ENCODE results near the gene TMEM59L. TPM values are rescaled to one million over a fixed set of nuclear protein-coding genes. Genes with fewer than 3 reads are reported as not detected.

The TMEM59L gene
- total RNA-seq, result not detected

DNA sequence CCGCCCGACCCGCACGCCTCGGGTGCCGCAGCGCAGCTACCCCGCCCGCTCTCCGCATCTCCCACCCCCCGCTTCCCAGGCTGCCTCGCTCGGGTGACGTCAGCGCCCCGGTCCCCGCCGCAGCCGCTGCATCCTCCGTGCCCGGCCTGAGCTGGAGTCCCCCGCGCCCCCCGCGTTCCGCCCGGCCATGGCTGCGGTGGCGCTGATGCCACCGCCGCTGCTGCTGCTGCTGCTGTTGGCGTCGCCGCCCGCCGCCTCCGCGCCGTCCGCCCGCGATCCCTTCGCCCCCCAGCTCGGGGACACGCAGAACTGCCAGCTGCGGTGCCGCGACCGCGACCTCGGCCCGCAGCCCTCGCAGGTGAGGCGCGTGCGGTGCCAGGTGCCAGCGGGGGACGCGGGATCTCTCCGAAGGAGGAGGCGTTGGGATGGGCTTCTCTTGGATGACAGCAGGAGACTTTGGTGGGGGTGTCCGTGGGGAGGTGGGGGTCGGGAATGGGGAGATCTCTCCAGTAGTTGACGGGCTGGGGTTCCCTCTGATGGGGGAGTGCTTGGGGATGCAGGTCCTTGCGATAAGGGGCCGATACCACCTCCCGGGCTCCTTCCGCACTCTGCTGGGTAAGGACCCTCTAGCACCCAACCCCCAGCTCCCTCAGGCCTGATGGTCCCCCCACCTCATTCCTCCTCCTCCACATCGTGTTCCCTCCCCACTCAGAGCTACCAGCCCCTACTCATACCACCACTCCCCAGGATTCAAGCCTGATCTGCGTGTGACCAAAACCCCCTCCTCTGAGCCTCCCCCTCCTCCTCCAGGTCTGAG, at the start of gene TMEM59L:
TSS of gene TMEM59L (plus strand) at position 99 of the 817 bp plus-strand sequence. CDS start at position 188, 89 bp downstream.
- ChIA-PET CTCF (interaction anchor here (1.0 to 1.3 kb wide), 3 partner anchors 20 to 93 kb away, joined by 3 to 5 read pairs (median 3); partner anchors contain the start of gene UBA52), POLR2A (no interaction called here)

DNA sequence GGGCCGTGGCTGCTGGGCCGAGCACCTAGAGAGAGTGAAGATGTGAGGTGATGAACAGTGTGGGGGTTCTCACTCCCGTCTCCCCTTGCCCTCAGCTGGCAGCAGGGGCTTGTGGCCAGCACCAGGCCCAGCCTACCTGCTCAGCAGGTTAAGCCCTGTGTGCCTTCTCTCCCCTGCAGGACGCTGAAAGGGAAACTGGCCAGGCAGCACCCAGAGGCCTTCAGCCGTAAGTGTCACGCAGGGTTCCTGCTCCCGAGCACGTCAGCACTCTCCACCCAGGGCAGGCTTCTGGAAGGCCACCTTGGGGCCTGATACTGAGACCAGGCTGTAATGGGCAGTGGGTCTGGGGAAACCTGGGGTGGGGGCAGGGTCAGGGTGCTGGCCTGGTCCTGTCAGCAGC, 45.7 kb upstream of the TMEM59L start:
- CTCF ChIA-PET, result interaction anchor here (0.7 to 1.6 kb wide), 3 partner anchors 27 to 285 kb away, joined by 3 to 4 read pairs (median 3); no protein-coding TSS in a partner anchor

DNA sequence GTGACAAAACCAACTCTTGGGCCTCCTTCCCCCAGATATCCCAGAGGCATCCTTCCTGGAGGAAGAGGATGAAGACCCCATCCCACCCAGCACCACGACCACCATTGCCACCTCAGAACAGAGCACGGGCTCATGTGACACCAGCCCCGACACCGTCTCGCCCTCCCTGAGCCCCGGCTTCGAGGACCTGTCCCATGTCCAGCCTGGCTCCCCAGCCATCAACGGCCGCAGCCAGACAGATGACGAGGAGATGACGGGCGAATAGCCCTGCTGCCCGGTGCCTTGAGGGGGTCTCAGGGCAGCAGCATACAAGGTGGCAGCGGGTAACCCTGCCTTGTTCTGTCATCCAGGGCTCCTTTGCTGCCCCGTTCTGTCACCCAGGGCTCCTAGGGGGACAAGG, 44.3 kb upstream of the TMEM59L start:
- CTCF ChIA-PET, result interaction anchor here (0.7 to 1.6 kb wide), 2 partner anchors 16 to 26 kb away, joined by 3 to 5 read pairs; no protein-coding TSS in a partner anchor
- POLR2A ChIA-PET, result interaction anchor here (0.6 to 0.7 kb wide), 2 partner anchors 9 to 151 kb away, joined by 6 to 7 read pairs; no protein-coding TSS in a partner anchor

More for the DNA sequence above, 45.7 kb upstream of the TMEM59L start:
- POLR2A ChIA-PET, result no interaction called here

DNA sequence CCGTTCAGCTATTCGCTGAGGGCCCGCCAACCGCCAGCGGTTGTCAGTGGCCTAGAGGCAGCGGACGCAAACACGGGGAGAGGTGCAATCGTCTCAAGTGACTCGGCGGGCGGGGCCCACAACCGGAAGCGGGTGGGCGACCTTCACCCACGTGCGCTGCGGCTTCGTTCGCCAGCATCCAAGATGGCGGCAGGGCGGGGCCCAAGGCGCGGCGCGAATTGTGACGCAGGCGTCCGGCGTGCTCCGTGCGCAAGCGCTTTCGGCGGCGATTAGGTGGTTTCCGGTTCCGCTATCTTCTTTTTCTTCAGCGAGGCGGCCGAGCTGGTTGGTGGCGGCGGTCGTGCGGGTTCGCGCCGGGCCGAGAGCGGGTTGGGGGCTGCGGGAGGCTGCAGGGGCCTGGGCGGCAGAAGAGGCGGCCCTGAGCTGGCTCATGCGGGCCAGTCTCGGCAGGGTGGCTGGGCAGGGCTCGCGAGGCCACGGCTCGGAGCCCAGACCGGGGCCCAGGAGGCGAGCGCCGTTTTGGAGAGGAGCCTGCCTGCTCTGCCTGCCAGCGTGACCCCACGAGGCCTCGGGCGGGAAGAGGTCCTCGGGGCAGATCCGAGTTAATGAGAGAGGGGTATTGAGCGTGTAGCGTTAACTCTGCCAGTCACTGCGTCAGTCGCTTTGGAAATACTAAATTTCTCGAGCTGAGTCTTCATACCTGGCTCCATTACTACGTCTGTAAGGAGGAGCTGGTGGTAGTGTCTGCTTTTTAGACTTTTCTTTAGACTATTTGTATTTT, 40.9 kb upstream of the TMEM59L start, which contains the start of gene UBA52:
TSS of gene UBA52 (plus strand) at position 294 of the 781 bp plus-strand sequence. CDS start 1,444 bp downstream, outside the sequence.
- ChIA-PET CTCF (interaction anchor here (0.6 to 3.9 kb wide), 19 partner anchors 11 to 1494 kb away, joined by 3 to 41 read pairs (median 3); partner anchors contain the start of genes ELL and REX1BD), POLR2A (interaction anchor here (0.6 to 4.2 kb wide), 13 partner anchors 14 to 348 kb away, joined by 3 to 34 read pairs (median 6); partner anchors contain the start of genes COPE, DDX49, ELL and FKBP8)

DNA sequence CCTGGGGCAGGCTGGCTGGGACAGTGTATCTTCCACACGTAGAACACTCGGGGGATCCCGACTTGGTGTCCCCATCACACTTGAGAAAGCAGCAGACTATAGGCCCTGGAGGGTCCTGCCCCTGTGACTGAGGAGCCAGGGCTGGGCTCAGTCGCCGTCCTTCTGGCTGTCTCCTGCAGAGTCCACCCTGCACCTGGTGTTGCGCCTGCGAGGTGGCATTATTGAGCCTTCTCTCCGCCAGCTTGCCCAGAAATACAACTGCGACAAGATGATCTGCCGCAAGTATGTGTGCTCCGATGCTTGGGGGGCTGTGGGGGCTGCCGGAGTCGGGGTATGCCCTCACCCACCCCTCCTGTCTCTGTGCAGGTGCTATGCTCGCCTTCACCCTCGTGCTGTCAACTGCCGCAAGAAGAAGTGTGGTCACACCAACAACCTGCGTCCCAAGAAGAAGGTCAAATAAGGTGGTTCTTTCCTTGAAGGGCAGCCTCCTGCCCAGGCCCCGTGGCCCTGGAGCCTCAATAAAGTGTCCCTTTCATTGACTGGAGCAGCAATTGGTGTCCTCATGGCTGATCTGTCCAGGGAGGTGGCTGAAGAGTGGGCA, 37.9 kb upstream of the TMEM59L start:
- POLR2A ChIA-PET, result no interaction called here
- CTCF ChIA-PET, result interaction anchor here (1.0 to 3.9 kb wide), 2 partner anchors 13 to 70 kb away, joined by 4 to 41 read pairs; partner anchors contain the start of gene REX1BD

DNA sequence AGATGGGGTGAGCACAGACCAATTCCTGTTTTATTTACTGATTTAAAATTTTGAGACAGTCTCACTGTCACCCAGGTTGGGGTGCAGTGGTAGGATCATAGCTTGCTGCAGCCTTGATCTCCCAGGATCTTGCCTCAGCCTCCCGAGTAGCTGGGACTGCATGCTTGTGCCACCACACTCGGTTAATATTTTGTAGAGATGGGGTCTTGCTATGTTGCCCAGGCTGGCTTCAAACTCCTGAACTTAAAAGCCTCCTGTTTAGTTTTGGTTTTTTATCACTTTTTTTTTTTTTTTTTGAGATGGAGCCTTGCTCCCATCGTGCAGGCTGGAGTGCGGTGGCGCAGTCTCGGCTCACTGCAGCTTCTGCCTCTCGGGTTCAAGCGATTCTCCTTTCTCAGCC, 36.3 kb upstream of the TMEM59L start:
- POLR2A ChIA-PET, result interaction anchor here (0.8 kb wide), 1 partner anchor 18 kb away, joined by 3 read pairs; no protein-coding TSS in a partner anchor

DNA sequence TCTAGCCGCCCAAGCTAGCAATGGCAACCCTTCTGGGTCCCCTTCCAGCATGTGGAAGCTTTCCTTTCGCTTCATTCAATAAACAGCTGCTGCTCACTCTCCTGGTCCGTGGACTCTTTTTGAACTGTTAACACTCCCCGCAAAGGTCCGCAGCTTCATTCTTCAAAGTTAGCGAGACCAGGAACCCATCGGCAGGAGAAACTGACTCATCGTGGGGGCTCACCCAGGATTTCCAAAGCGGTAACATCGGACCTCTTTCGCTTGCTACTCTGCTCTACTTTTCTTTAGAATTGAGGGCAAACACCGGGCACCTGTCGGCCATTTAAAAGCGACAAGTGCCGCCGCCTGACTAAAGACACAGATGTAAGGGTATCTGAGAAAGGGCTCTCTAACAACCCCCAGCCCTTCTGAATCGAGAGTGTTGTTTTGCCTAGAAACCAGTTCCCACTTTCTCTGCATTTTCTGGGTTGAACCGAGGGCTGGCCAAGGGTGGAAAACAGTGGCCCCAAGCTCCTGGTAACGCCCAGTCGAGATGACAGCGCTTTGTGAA, 35.2 kb upstream of the TMEM59L start:
- POLR2A ChIA-PET, result interaction anchor here (0.5 to 1.1 kb wide), 4 partner anchors 9 to 70 kb away, joined by 3 to 7 read pairs (median 4); partner anchors contain the start of gene REX1BD

More for the DNA sequence above, 36.3 kb upstream of the TMEM59L start:
- CTCF ChIA-PET, result interaction anchor here (0.6 to 1.2 kb wide), 2 partner anchors 57 to 316 kb away, joined by 4 read pairs; no protein-coding TSS in a partner anchor

DNA sequence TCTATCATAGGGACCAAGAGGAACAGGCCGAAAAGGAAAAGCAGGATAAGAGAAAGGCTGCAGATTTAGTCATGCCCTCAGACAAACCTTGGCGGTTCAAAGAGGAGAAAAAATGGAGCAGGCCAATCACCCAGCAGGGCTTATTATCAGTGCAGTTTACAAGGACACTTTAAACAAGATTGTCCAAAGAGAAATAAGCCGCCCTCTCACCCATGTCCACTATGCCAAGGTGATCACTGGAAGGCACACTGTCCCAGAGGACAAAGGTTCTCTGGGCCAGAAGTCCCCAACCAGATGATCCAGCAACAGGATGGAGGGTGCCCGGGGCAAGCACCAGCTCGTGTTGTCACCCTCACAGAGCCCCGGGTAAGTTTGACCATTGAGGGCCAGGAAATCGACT, 32.4 kb upstream of the TMEM59L start:
- CTCF ChIA-PET, result interaction anchor here (1.0 to 1.4 kb wide), 2 partner anchors 8 to 14 kb away, joined by 3 to 4 read pairs; partner anchors contain the start of gene REX1BD
- POLR2A ChIA-PET, result no interaction called here

More for the DNA sequence above, 35.2 kb upstream of the TMEM59L start:
- CTCF ChIA-PET, result interaction anchor here (1.1 to 1.2 kb wide), 2 partner anchors 10 to 58 kb away, joined by 4 read pairs; no protein-coding TSS in a partner anchor

DNA sequence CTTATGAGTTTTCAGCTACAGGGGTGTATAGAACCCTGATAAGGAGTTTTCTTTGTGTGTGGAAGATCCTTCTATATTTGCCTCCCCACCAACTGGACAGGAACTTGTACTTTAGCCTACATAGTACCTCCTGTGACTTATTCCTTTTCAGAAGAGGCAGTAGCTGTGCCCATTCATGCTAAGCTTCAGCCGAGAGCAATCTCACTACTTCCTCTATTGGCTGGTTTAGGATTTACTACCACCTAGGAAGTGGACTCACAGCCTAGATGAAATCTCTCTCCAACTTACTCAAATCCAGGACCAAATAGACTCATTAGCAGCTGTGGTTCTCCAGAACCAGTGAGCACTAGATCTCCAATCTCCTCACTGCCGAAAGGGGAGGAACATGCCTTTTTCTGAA, 26.4 kb upstream of the TMEM59L start:
- POLR2A ChIA-PET, result no interaction called here
- CTCF ChIA-PET, result interaction anchor here (4.5 kb wide), 1 partner anchor 13 kb away, joined by 41 read pairs; the partner anchor contains the start of gene UBA52

DNA sequence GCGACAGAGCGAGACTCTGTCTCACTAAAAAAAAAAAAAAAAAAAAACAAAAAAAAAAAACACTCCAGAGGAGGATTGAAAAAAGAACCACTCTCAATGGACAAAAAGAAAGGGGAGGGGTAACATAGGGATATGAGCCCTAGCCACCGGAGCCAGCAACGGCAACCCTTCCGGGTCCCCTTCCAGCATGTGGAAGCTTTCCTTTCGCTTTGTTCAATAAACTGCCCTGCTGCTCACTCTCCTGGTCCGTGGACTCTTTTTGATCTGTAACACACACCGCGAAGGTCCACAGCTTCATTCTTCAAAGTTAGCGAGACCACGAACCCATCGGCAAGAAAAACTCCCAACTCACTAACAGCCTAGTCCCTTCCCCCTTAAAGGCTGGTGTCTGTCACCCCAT, 25.1 kb upstream of the TMEM59L start:
- CTCF ChIA-PET, result interaction anchor here (0.6 to 4.5 kb wide), 12 partner anchors 8 to 259 kb away, joined by 3 to 41 read pairs (median 4); partner anchors contain the start of genes ELL, FKBP8 and UBA52
- POLR2A ChIA-PET, result interaction anchor here (0.5 to 2.7 kb wide), 3 partner anchors 15 to 246 kb away, joined by 4 to 34 read pairs (median 6); partner anchors contain the start of gene UBA52

DNA sequence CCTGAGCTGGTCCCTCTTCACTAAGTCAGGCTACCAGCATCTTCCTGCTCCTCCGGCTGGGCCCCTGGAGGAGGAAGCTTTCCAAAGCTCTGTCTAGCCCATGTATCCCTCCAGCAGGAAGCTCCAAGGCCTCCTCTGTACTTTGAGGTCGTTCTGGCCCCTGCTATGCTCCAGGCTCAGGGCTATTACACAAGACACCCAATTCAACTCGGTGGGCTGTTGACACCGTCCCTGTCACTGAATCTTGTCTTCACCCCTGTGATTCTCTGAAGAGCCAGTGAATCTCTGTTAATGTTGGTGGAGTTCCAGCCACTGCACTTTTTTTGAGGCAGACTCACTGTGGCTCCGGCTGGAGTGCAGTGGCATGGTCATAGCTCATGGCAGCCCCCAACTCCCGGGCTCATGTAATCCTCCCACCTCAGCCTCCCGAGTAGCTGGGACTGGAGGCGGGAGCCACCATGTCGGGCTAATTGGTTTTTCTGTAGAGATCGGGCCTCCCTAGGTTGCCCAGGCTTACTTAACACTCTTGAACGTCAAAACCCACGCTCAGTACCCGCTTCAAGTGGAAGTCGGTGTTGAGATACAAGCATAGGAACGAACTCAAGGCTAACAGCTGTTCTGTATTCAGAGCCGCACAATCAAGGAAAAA, 24.6 kb upstream of the TMEM59L start:
- ChIA-PET POLR2A (interaction anchor here (0.5 to 2.7 kb wide), 9 partner anchors 10 to 247 kb away, joined by 3 to 34 read pairs (median 4); partner anchors contain the start of genes ELL, KXD1 and UBA52), CTCF (interaction anchor here (0.6 to 4.5 kb wide), 15 partner anchors 8 to 259 kb away, joined by 3 to 41 read pairs (median 3); partner anchors contain the start of genes ELL, FKBP8 and UBA52)

DNA sequence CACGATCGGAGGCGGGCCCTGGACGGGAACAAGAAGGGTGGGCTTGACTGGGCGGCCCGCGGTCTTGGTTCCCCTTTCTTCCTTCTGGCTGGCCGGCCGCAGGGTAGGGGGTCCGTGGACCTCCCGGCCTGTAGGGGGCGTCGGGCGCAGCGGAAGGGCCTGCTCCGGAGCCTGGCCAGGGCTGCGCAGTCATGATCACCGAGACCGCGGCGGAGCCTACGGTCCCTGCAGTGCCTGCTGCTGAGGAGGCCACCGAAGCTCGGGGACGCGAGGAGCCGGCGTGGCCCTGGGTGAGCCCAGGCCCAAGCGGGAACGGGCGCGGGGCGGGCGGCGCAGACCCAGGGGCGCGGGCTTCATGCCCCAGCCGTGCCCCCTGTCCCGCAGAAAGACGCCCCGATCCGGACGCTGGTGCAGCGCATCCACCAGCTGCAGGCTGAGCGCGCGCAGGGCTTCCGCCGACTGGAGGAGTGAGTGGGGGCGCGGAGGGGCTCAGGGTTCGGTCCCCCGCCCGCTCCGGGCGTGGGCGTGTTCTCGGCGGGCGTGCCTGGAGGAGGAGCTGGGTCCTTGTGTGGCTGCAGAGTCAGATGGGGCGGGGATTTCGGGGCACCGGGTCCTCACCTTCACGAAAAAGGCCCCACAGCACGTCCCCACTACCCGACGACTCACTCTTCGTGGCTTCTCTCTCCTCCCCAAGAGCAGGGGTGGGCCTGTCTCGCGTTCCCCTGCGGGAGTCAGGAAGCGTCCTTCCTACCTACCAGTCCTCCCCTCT, 23.9 kb upstream of the TMEM59L start, which contains the start of gene REX1BD:
TSS of gene REX1BD (plus strand) at position 188 of the 769 bp plus-strand sequence. CDS start at position 192, 4 bp downstream.
- ChIA-PET CTCF (interaction anchor here (0.6 to 4.5 kb wide), 19 partner anchors 9 to 315 kb away, joined by 3 to 41 read pairs (median 4); partner anchors contain the start of genes ELL, FKBP8 and UBA52), POLR2A (interaction anchor here (0.5 to 2.7 kb wide), 14 partner anchors 11 to 330 kb away, joined by 3 to 34 read pairs (median 4); partner anchors contain the start of genes COPE, DDX49, ELL and KXD1)

DNA sequence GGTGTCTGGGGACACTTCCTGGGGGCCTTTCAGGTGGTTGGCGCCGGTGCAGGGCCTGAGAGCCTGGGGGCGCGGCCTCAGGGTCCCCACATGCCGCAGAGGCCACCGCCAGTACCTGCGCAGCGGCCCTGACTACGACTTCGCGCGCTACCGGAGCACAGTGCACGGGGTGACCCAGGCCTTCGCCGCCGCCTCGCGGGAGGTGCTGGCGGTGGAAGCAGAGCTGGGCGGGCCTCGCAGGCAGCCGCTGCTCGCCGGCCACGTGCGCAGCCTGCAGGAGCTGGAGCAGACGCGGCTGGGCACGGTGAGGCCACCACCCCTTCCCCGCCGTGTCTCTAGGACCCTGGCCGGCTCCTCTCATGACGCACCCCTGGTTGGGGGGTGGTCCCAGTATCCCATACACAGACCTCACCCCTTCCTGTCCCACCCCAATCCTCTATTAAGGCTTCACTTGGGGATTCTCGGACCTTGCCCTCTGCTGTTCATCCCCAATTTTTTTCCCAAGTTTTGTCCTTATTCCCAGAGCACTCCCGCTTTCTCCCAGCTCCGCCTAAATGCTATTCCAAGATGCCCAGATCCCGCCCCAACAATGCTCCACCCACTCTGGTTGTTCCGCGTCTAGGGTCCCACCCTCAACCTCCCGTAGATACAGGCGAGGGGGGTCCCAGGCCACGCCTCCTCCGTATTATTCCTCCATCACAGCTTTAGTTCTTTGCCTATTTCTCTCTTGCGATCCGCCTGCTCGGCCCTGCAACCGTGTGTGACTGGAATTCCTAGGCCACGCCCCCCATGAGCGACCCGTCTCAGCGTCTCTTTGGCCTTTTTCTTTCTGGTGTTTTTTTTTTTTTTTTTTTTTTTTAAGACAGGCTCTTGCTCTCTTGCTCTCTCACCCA, 23.0 kb upstream of the TMEM59L start:
- CTCF ChIA-PET, result interaction anchor here (0.6 to 4.5 kb wide), 16 partner anchors 10 to 315 kb away, joined by 3 to 41 read pairs (median 4); partner anchors contain the start of genes ELL, FKBP8 and UBA52

DNA sequence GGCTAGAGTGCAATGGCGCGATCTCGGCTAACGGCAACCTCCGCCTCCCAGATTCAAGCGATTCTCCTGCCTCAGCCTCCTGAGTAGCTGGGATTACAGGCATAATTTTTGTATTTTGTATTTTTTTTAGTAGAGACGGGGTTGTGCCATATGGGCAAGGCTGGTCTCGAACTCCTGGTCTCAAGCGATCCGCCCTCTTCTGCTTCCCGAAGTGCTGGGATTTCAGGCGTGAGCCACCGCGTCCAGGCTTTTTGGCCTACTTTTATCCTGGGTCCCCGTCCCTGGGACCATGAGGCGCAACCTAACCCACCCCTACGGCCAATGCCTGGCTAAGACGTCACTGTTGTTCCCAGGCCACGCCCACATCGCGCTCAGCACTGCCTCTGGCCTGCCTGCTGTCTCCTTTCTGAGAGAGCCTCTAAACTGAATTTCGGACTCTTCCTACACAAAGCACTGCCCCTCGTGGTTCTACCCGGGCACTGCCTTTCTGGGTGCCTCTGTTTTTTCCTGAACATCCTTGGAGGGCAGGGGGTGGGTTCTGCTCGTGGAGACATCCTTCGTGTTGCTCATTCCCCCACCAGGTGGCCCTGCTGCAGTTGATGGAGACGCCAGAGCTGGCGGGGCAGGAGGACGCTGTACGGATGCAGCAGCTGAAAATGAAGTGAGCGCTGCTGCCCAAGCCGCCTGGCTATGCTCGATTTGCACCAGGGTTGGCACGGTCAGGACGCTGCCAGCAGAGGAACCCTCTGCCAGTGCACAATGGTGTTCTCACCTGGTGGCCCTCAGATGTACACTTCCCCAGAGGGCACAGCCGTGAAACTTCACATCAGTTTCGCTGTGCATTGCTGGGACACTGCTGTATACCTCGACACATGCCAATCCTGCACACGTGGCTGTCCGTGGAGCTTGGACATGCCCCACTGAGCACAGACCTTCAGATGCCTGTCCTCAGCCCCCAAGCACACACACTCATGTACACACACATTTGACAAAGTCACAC, 22.1 kb upstream of the TMEM59L start:
- CTCF ChIA-PET, result interaction anchor here (0.6 to 4.5 kb wide), 4 partner anchors 18 to 256 kb away, joined by 3 to 41 read pairs (median 4); partner anchors contain the start of gene UBA52
- POLR2A ChIA-PET, result interaction anchor here (0.7 kb wide), 1 partner anchor 251 kb away, joined by 10 read pairs; no protein-coding TSS in a partner anchor

More for the DNA sequence above, 23.0 kb upstream of the TMEM59L start:
- POLR2A ChIA-PET, result interaction anchor here (0.6 to 2.7 kb wide), 13 partner anchors 11 to 330 kb away, joined by 3 to 34 read pairs (median 4); partner anchors contain the start of genes COPE, DDX49, ELL and UBA52
